Measurements from ENCODE around the gene NCR1.
"Not testable (repeated sequence)": the region's sequence is repeated elsewhere in the genome, so short reads cannot be mapped to it uniquely, and the experiment has no call there.

The NCR1 gene

GRCh38 chr19:54907899-54908298, 2.0 kb downstream of the NCR1 start:
- DNase-seq (ENCODE audit: low read depth, low spot score): not testable (repeated sequence)

- no peak for DNase-seq (ENCODE audit: low read depth, low spot score)
These were observed 10.9 kb downstream of the NCR1 start for GRCh38 chr19:54916822-54917221.

- DNase-seq (ENCODE audit: low read depth, low spot score): no peak
These were observed 12.6 kb downstream of the NCR1 start for GRCh38 chr19:54918499-54918898.

- DNase-seq (ENCODE audit: low read depth, low spot score): not testable (repeated sequence)
These were observed 14.0 kb downstream of the NCR1 start for GRCh38 chr19:54919646-54920563.

- DNase-seq (ENCODE audit: low read depth, low spot score): no peak
These were observed 15.1 kb downstream of the NCR1 start for GRCh38 chr19:54921082-54921481.

- DNase-seq (ENCODE audit: low read depth, low spot score): no peak
These were observed 17.3 kb downstream of the NCR1 start for GRCh38 chr19:54923276-54923675.

GRCh38 chr19:54928299-54928698, 22.4 kb downstream of the NCR1 start:
- no peak for DNase-seq (ENCODE audit: low read depth, low spot score)

GRCh38 chr19:54937926-54938325, 32.0 kb downstream of the NCR1 start:
- DNase-seq (ENCODE audit: low read depth, low spot score): no peak

GRCh38 chr19:54938906-54939305, 33.0 kb downstream of the NCR1 start:
- no peak for DNase-seq (ENCODE audit: low read depth, low spot score)

GRCh38 chr19:54939538-54939937, 33.6 kb downstream of the NCR1 start:
- DNase-seq (ENCODE audit: low read depth, low spot score): not testable (repeated sequence)

- not testable (repeated sequence) for DNase-seq (ENCODE audit: low read depth, low spot score)
These were observed 37.9 kb downstream of the NCR1 start for GRCh38 chr19:54943772-54944361.

GRCh38 chr19:54947381-54947780, 41.4 kb downstream of the NCR1 start, which contains the start of gene NLRP7:
TSS of gene NLRP7 (minus strand) at chr19:54947530.
- DNase-seq (ENCODE audit: low read depth, low spot score): no peak

- DNase-seq (ENCODE audit: low read depth, low spot score): no peak
These were observed 43.5 kb downstream of the NCR1 start for GRCh38 chr19:54949412-54949811.

- DNase-seq (ENCODE audit: low read depth, low spot score): not testable (repeated sequence)
These were observed 44.6 kb downstream of the NCR1 start for GRCh38 chr19:54950580-54950979.

- no peak for DNase-seq (ENCODE audit: low read depth, low spot score)
These were observed 46.8 kb downstream of the NCR1 start for GRCh38 chr19:54952591-54953344.

- not testable (repeated sequence) for DNase-seq (ENCODE audit: low read depth, low spot score)
These were observed 47.4 kb downstream of the NCR1 start for GRCh38 chr19:54953345-54953713.

GRCh38 chr19:54955376-54955775, 49.4 kb downstream of the NCR1 start:
- DNase-seq (ENCODE audit: low read depth, low spot score): no peak

- DNase-seq (ENCODE audit: low read depth, low spot score): no peak
These were observed 53.9 kb downstream of the NCR1 start for GRCh38 chr19:54959840-54960239.
